ENCODE measurements around the gene LDLRAD2.

The LDLRAD2 gene

DNA sequence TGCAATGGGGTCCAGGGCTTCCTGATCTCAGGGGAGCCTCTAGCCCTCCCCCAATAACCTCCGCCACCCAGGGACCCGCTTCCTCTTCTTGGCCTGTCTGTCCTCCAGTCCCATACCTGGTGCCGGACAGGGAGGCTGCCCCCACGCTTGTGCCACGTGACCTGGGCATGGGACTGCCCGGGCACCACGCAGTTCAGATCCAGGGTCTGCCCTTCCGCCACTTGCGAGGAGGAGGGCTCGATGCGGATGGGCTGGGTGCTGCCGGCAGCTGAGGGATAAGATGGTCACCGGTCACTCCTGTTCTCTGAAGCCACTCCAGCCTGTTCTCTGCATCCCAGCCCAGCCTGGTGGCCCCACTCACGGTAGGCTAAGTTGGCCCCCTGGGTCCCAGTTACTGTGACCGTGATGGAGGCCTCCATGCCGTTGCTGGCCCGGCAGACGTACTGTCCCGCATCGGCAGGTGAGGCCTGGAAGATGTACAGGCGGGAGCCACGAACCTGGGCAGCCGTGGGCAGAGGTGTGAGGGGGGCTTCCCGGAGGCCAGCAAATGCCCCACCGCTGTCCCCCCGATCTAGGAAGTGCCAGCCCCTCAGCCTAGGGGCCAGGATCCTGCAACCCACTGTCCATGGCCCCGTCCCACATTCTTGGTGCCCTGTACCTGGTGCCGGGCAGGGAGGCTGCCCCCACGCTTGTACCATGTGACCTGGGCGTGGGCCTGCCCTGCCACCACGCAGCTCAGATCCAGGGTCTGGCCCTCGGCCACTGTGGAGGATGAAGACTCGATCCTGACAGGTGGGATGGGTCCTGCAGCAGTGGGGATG is 39.6 kb downstream of the LDLRAD2 start:
- TF ChIP-seq CTCF (IDR thresholded peaks at IDR 0.05): no peak
- H3K27ac ChIP-seq: no peak overlapping the region
- H3K4me3 ChIP-seq: no peak overlapping the region
- no peak for DNase-seq (ENCODE audit: low spot score)

- Histone ChIP-seq H3K27ac (no peak overlapping the region), H3K4me3 (no peak overlapping the region)
- no peak for DNase-seq (ENCODE audit: low spot score)
- TF ChIP-seq CTCF (IDR thresholded peaks at IDR 0.05): no peak
Measured at GRCh38 chr1:21852282-21853130, 40.4 kb downstream of the LDLRAD2 start.

- no peak overlapping the region for H3K4me3 ChIP-seq
- DNase-seq (ENCODE audit: low spot score): no peak
- no peak overlapping the region for H3K27ac ChIP-seq
- TF ChIP-seq CTCF (IDR thresholded peaks at IDR 0.05): no peak
Measured at GRCh38 chr1:21853131-21853427, 41.0 kb downstream of the LDLRAD2 start.

DNA sequence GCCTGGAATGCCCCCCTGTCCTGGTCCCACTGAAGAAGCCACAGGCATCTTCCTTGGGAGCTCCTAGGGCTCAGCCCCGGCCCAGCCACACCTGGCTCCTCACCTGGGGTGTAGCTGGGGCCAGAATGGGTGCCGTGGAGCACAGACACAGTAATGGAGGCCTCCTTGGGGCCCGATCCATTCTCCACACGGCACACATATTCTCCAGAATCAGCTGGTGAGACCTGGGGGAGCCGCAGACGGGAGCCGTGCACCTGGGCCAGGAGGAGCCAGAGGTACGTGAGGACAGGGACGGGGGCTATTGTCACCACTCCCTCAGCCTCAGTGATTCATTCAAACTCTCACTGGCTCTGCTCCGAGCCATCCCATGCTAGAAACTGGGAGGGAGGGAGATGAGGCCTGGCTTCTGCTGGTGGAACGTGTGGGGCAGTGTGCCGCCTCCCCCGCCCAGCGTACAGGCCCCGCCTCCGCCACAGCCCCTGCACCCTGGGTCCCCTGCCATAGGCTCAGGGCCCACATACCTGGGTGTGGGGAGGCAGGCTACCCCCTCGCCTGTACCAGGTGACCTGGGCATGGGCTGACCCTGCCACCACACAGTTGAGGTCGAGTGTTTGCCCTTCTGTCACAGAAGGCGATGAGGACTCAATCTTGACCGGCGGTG is 42.2 kb downstream of the LDLRAD2 start:
- Histone ChIP-seq H3K27ac (no peak overlapping the region), H3K4me3 (no peak overlapping the region)
- DNase-seq (ENCODE audit: low spot score): no peak
- TF ChIP-seq CTCF (IDR thresholded peaks at IDR 0.05): no peak

DNA sequence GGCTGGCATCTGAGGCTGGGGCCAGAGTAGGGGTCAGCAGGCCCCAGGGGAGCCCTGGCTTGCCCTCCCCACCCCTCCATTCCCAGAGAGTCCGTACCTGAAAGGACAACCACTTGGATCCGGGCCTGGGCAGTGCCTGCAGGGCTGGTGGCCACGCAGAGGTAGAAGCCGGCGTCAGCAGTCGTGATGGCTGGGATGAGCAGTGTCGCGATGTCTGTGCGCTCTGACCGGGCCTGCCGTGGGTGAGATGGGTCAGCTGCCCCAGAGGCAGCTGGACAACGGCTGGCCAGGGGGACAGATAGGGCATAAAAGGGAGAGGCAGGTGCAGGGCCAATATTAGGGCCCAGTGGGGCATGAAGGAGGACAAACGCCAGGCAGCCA is 42.7 kb downstream of the LDLRAD2 start:
- TF ChIP-seq CTCF (IDR thresholded peaks at IDR 0.05): no peak
- Histone ChIP-seq H3K4me3 (no peak overlapping the region), H3K27ac (no peak overlapping the region)
- DNase-seq (ENCODE audit: low spot score): no peak

GRCh38 chr1:21855257-21856096 is 43.4 kb downstream of the LDLRAD2 start:
- Histone ChIP-seq H3K27ac (no peak overlapping the region), H3K4me3 (no peak overlapping the region)
- no peak for DNase-seq (ENCODE audit: low spot score)
- TF ChIP-seq CTCF (IDR thresholded peaks at IDR 0.05): no peak

Data from coronary artery (tissue), 2 donors.